CD1c-positive myeloid dendritic cell (primary cell): ENCODE results near the gene ZSWIM1.

Experiments used
- DNase-seq: peaks from one replicate; pipeline ENCODE4 v3.0.0-alpha.2; 2016; ENCODE audit errors: extremely low spot score

Gene ZSWIM1

GRCh38 chr20:45909336-45909808 lies 28.3 kb downstream of the ZSWIM1 start:
- DNase-seq: no peak

GRCh38 chr20:45909817-45910669 lies 29.0 kb downstream of the ZSWIM1 start:
- peak; percentile 70 for DNase-seq

- DNase-seq: peak; percentile 98
Observed at GRCh38 chr20:45910670-45911485, 29.9 kb downstream of the ZSWIM1 start.

- peak; percentile 46 for DNase-seq
Observed at GRCh38 chr20:45911486-45912343, 30.7 kb downstream of the ZSWIM1 start, which contains the start of gene PLTP. TSS of gene PLTP (minus strand) at chr20:45912155. CDS start at chr20:45911452, 703 bp downstream.

GRCh38 chr20:45912344-45912682 lies 31.3 kb downstream of the ZSWIM1 start:
- DNase-seq: no peak

- peak; percentile 80 for DNase-seq
Observed at GRCh38 chr20:45913116-45913515, 32.1 kb downstream of the ZSWIM1 start.

GRCh38 chr20:45917790-45918141 lies 36.7 kb downstream of the ZSWIM1 start:
- DNase-seq: no peak

- peak; percentile 46 for DNase-seq
Observed at GRCh38 chr20:45918182-45918737, 37.2 kb downstream of the ZSWIM1 start.

- DNase-seq: no peak
Observed at GRCh38 chr20:45918779-45919537, 37.9 kb downstream of the ZSWIM1 start.

- no peak for DNase-seq
Observed at GRCh38 chr20:45919542-45920399, 38.7 kb downstream of the ZSWIM1 start.

- DNase-seq: peak; percentile 23
Observed at GRCh38 chr20:45920462-45921336, 39.7 kb downstream of the ZSWIM1 start.

- no peak for DNase-seq
Observed at GRCh38 chr20:45921337-45922189, 40.5 kb downstream of the ZSWIM1 start.

- DNase-seq: peak; percentile 53
Observed at GRCh38 chr20:45924391-45925261, 43.6 kb downstream of the ZSWIM1 start.

- DNase-seq: no peak
Observed at GRCh38 chr20:45925821-45926506, 44.9 kb downstream of the ZSWIM1 start.

- no peak for DNase-seq
Observed at GRCh38 chr20:45926731-45927070, 45.7 kb downstream of the ZSWIM1 start.
